Uterus (tissue), 2 donors: Measurements from ENCODE around the gene HCN2.

Experiments
- CTCF ChIP-seq, 4 experiments: fragments of 200-600 bp in 2 of 4; fragments of 450-650 bp in 2 of 4; sonication (generic) in 2 of 4; IDR thresholded peaks; one replicate each; pipeline ENCODE4 v1.5.1; 2016 to 2019; ENCODE audit warnings: antibody characterized with exemption in 4 of 4, mild to moderate bottlenecking in 2 of 4, moderate library complexity in 1 of 4
- POLR2A ChIP-seq, 2 donors: fragments of 450-650 bp; IDR thresholded peaks; one replicate each; pipeline ENCODE4 v1.6.1; 2016; ENCODE audit warnings: antibody characterized with exemption in 2 of 2, mild to moderate bottlenecking in 1 of 2, moderate library complexity in 1 of 2

GRCh38 chr19:623175-623916 is 33.7 kb downstream of the HCN2 start:
- TF ChIP-seq POLR2A (IDR thresholded peaks at IDR 0.05) (no peak), CTCF (IDR thresholded peaks at IDR 0.05) (no peak)
